Left forelimb (tissue), 1 donor: Measurements from ENCODE around the gene FKBP9.
"Not testable (repeated sequence)": the region's sequence is repeated elsewhere in the genome, so short reads cannot be mapped to it uniquely, and the experiment has no call there.

Experiments
- DNase-seq: peaks from one replicate; pipeline ENCODE4 v3.0.0-alpha.2; 2018; ENCODE audit warnings: low spot score

Gene FKBP9

GRCh38 chr7:32958046-32959025 is 1.1 kb downstream of the FKBP9 start:
- no peak for DNase-seq

- DNase-seq: not testable (repeated sequence)
These were observed 6.7 kb downstream of the FKBP9 start for GRCh38 chr7:32963880-32964301.

- not testable (repeated sequence) for DNase-seq
These were observed 7.4 kb downstream of the FKBP9 start for GRCh38 chr7:32964461-32965159.

- not testable (repeated sequence) for DNase-seq
These were observed 9.4 kb downstream of the FKBP9 start for GRCh38 chr7:32966489-32967267.

GRCh38 chr7:32967268-32967582 is 10.0 kb downstream of the FKBP9 start:
- DNase-seq: not testable (repeated sequence)

GRCh38 chr7:32971967-32972366 is 14.7 kb downstream of the FKBP9 start:
- not testable (repeated sequence) for DNase-seq

- DNase-seq: not testable (repeated sequence)
These were observed 19.9 kb downstream of the FKBP9 start for GRCh38 chr7:32977159-32977558.

GRCh38 chr7:32979246-32979645 is 22.0 kb downstream of the FKBP9 start:
- DNase-seq: not testable (repeated sequence)

- DNase-seq: not testable (repeated sequence)
These were observed 22.7 kb downstream of the FKBP9 start for GRCh38 chr7:32979902-32980301.

- DNase-seq: not testable (repeated sequence)
These were observed 30.9 kb downstream of the FKBP9 start for GRCh38 chr7:32988148-32988547.

- DNase-seq: not testable (repeated sequence)
These were observed 33.9 kb downstream of the FKBP9 start for GRCh38 chr7:32991068-32991585.

GRCh38 chr7:32991975-32992700 is 34.9 kb downstream of the FKBP9 start:
- not testable (repeated sequence) for DNase-seq

GRCh38 chr7:32992750-32993149 is 35.5 kb downstream of the FKBP9 start:
- not testable (repeated sequence) for DNase-seq

- not testable (repeated sequence) for DNase-seq
These were observed 40.7 kb downstream of the FKBP9 start for GRCh38 chr7:32997956-32998355.

- DNase-seq: not testable (repeated sequence)
These were observed 41.3 kb downstream of the FKBP9 start for GRCh38 chr7:32998361-32999171.

GRCh38 chr7:32999380-32999779 is 42.1 kb downstream of the FKBP9 start:
- DNase-seq: not testable (repeated sequence)

- DNase-seq: not testable (repeated sequence)
These were observed 45.9 kb downstream of the FKBP9 start for GRCh38 chr7:33003111-33003510.

- DNase-seq: not testable (repeated sequence)
These were observed 46.9 kb downstream of the FKBP9 start for GRCh38 chr7:33004104-33004616.

- DNase-seq: not testable (repeated sequence)
These were observed 48.0 kb downstream of the FKBP9 start for GRCh38 chr7:33005193-33005592.

- not testable (repeated sequence) for DNase-seq
These were observed 48.5 kb downstream of the FKBP9 start for GRCh38 chr7:33005690-33006089.
